GM23338 (cell line): Measurements from ENCODE around the gene HLA-DOB.

ENCODE experiments used
- CREB1 ChIP-seq: fragments of 250-450 bp; sonication (Bioruptor Pico); IDR thresholded peaks from 2 replicates; pipeline ENCODE4 v1.5.0; 2020; ENCODE audit warnings: low read depth, mild to moderate bottlenecking, moderate library complexity
- CTCF ChIP-seq, 2 experiments: fragments of 200-600 bp in 1 of 2; sonication (generic) in 1 of 2; conservative IDR thresholded peaks; 2 replicates each; pipeline versions ENCODE4 v1.5.1 to v1.6.1; 2016 to 2017; ENCODE audit warnings: antibody characterized with exemption in 2 of 2, low read depth in 2 of 2, mild to moderate bottlenecking in 2 of 2, moderate library complexity in 1 of 2
- ETS1 ChIP-seq: IDR thresholded peaks from 2 replicates; pipeline ENCODE4 v1.6.1; 2016; ENCODE audit warnings: antibody characterized with exemption
- EZH2 ChIP-seq: fragments of 200-600 bp; sonication (generic); IDR thresholded peaks from one replicate; pipeline ENCODE4 v1.8.0; 2017; ENCODE audit warnings: antibody characterized with exemption, mild to moderate bottlenecking, low read depth; ENCODE audit not compliant: unreplicated experiment
- EZH2phosphoT487 ChIP-seq: fragments of 200-600 bp; sonication (generic); IDR thresholded peaks from one replicate; pipeline ENCODE4 v1.8.1; 2018; ENCODE audit warnings: antibody characterized with exemption; ENCODE audit not compliant: unreplicated experiment
- JUNB ChIP-seq: IDR thresholded peaks from one replicate; pipeline ENCODE4 v1.6.1; 2016; ENCODE audit warnings: antibody characterized with exemption; ENCODE audit not compliant: unreplicated experiment
- POLR2AphosphoS5 ChIP-seq: IDR thresholded peaks from 2 replicates; pipeline ENCODE4 v1.6.1; 2016; ENCODE audit warnings: antibody characterized with exemption, low read depth
- REST ChIP-seq: IDR thresholded peaks from one replicate; pipeline ENCODE4 v1.6.1; 2018; ENCODE audit warnings: antibody characterized with exemption; ENCODE audit not compliant: unreplicated experiment
- STAT1 ChIP-seq: IDR thresholded peaks from one replicate; pipeline ENCODE4 v1.6.1; 2016; ENCODE audit warnings: antibody characterized with exemption; ENCODE audit not compliant: unreplicated experiment
- ZNF462 ChIP-seq: fragments of 250-450 bp; sonication (Bioruptor Pico); IDR thresholded peaks from 2 replicates; pipeline ENCODE4 v1.5.0; 2020; ENCODE audit warnings: mild to moderate bottlenecking, moderate library complexity

- TF ChIP-seq CTCF (conservative IDR thresholded peaks at IDR 0.05; ENCODE audit: low read depth in 2 of 2) (no peak), POLR2AphosphoS5 (no peak), EZH2 (no peak), EZH2phosphoT487 (no peak), REST (no peak), JUNB (no peak), STAT1 (no peak), ZNF462 (CRISPR knock-in tag) (no peak), CREB1 (CRISPR knock-in tag) (no peak), ETS1 (no peak)
Observed at GRCh38 chr6:32833664-32834063, 16.9 kb upstream of the HLA-DOB start.
